ENCODE measurements around the gene PRXL2B.

- TF ChIP-seq, protein P1, sequence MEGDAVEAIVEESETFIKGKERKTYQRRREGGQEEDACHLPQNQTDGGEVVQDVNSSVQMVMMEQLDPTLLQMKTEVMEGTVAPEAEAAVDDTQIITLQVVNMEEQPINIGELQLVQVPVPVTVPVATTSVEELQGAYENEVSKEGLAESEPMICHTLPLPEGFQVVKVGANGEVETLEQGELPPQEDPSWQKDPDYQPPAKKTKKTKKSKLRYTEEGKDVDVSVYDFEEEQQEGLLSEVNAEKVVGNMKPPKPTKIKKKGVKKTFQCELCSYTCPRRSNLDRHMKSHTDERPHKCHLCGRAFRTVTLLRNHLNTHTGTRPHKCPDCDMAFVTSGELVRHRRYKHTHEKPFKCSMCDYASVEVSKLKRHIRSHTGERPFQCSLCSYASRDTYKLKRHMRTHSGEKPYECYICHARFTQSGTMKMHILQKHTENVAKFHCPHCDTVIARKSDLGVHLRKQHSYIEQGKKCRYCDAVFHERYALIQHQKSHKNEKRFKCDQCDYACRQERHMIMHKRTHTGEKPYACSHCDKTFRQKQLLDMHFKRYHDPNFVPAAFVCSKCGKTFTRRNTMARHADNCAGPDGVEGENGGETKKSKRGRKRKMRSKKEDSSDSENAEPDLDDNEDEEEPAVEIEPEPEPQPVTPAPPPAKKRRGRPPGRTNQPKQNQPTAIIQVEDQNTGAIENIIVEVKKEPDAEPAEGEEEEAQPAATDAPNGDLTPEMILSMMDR (IDR thresholded peaks at IDR 0.05; ENCODE audit: low read length): no peak
- TF ChIP-seq EZH2 (optimal IDR thresholded peaks at IDR 0.05; ENCODE audit: low read depth, low read length): no peak
Measured at GRCh38 chr1:2570332-2570731, 16.2 kb upstream of the PRXL2B start.

Measured in MM.1S (cell line).